MCF 10A (cell line): ENCODE data around the gene ADGRL2. TPM values are rescaled to one million over a fixed set of nuclear protein-coding genes. Genes with fewer than 3 reads are reported as not detected.

ENCODE experiments used
- BruUV-seq: library from RNA; stranded (reverse); fragments of 400-500 nt; replicated peaks from 2 replicates; lab custom pipeline; 2021; lab: Mats Ljungman, UMichigan
- CTCF ChIA-PET: fragments of 300-600 bp; sonication (Branson Sonifier 250); formaldehyde crosslinking; extraction: SDS; loops from one replicate; lab custom pipeline; 2021; ENCODE audit warnings: antibody characterized with exemption, inconsistent platforms; lab: Yijun Ruan, JAX
- POLR2A ChIA-PET: fragments of 300-600, 350-650 bp; sonication (Branson Sonifier 250); formaldehyde crosslinking; extraction: SDS; loops from one replicate; lab custom pipeline; 2020; ENCODE audit warnings: antibody characterized with exemption, inconsistent platforms; lab: Yijun Ruan, JAX
- DNase-seq: peaks from one replicate; pipeline ENCODE4 v3.0.0-alpha.2; 2018; ENCODE audit not compliant: unreplicated experiment
- H3K27ac Mint-ChIP-seq: one replicate; pipeline ENCODE4 v1.8.0; 2022; ENCODE audit warnings: mild to moderate bottlenecking, low read depth, mixed read lengths; ENCODE audit not compliant: unreplicated experiment
- H3K27me3 Mint-ChIP-seq: one replicate; pipeline ENCODE4 v1.8.0; 2022; ENCODE audit warnings: mixed read lengths; ENCODE audit not compliant: insufficient read depth, unreplicated experiment
- H3K36me3 Mint-ChIP-seq: one replicate; pipeline ENCODE4 v1.8.0; 2022; ENCODE audit warnings: mild to moderate bottlenecking, moderate library complexity, mixed read lengths; ENCODE audit not compliant: insufficient read depth, unreplicated experiment
- H3K4me1 Mint-ChIP-seq: one replicate; pipeline ENCODE4 v1.8.0; 2022; ENCODE audit warnings: mixed read lengths; ENCODE audit not compliant: insufficient read depth, unreplicated experiment
- H3K4me3 Mint-ChIP-seq: one replicate; pipeline ENCODE4 v1.8.0; 2022; ENCODE audit warnings: mild to moderate bottlenecking, moderate library complexity, mixed read lengths; ENCODE audit not compliant: unreplicated experiment
- H3K9me3 Mint-ChIP-seq: one replicate; pipeline ENCODE4 v1.8.0; 2022; ENCODE audit warnings: mixed read lengths; ENCODE audit not compliant: unreplicated experiment
- CTCF ChIP-seq: fragments of 200-600 bp; IDR thresholded peaks from one replicate; pipeline ENCODE4 v1.8.0; 2022; ENCODE audit warnings: antibody characterized with exemption, mild to moderate bottlenecking; ENCODE audit not compliant: unreplicated experiment
- intact Hi-C: fragments of 100-400 bp; cut with micrococcal nuclease; formaldehyde crosslinking; loops from 2 replicates; pipeline ENCODE4 v1.14.1; 2022
- total RNA-seq: library from RNA; stranded (reverse); gene quantifications from 2 replicates; pipeline ENCODE4 v1.2.3, GENCODE V29; 2022

The ADGRL2 gene
- total RNA-seq, 1 experiment from 2014 or later: 3.0 TPM

- TF ChIP-seq CTCF: no peak
- Mint-ChIP-seq H3K4me3 (no peak overlapping the region), H3K4me1 (peaks cover 5% of the 10 kb centered on the region), H3K27ac (no peak overlapping the region), H3K27me3 (no peaks in the 10 kb centered on the region), H3K9me3 (no peaks in the 10 kb centered on the region), H3K36me3 (no peaks in the 10 kb centered on the region)
- BruUV-seq: no TSS peak
- no peak for DNase-seq
- ChIA-PET POLR2A (interaction anchor here (1.8 kb wide), 1 partner anchor 36 kb away, joined by 5 read pairs; the partner anchor contains the start of gene ADGRL2), CTCF (interaction anchor here (0.6 kb wide), 1 partner anchor 165 kb away, joined by 4 read pairs; no protein-coding TSS in a partner anchor)
- intact Hi-C loops: no loop called here
These were observed 35.4 kb downstream of the ADGRL2 start for GRCh38 chr1:81836007-81836626.

- H3K4me3 Mint-ChIP-seq: no peak overlapping the region
- POLR2A ChIA-PET: interaction anchor here (1.0 kb wide), 1 partner anchor 10 kb away, joined by 6 read pairs; no protein-coding TSS in a partner anchor
- DNase-seq: no peak
- no peaks in the 10 kb centered on the region for H3K27me3 Mint-ChIP-seq
- H3K27ac Mint-ChIP-seq: no peak overlapping the region
- H3K4me1 Mint-ChIP-seq: peaks cover 5% of the 10 kb centered on the region
- H3K9me3 Mint-ChIP-seq: no peaks in the 10 kb centered on the region
- no peaks in the 10 kb centered on the region for H3K36me3 Mint-ChIP-seq
- TF ChIP-seq CTCF: no peak
- intact Hi-C loops: no loop called here
- no TSS peak for BruUV-seq
- CTCF ChIA-PET: interaction anchor here (0.6 kb wide), 1 partner anchor 1677 kb away, joined by 3 read pairs; no protein-coding TSS in a partner anchor
These were observed 38.0 kb downstream of the ADGRL2 start for GRCh38 chr1:81838600-81839218.

- intact Hi-C loops: no loop called here
- no peaks in the 10 kb centered on the region for H3K36me3 Mint-ChIP-seq
- H3K4me3 Mint-ChIP-seq: no peak overlapping the region
- H3K27ac Mint-ChIP-seq: no peak overlapping the region
- TF ChIP-seq CTCF: no peak
- ChIA-PET POLR2A (interaction anchor here (0.6 kb wide), 1 partner anchor 996 kb away, joined by 3 read pairs; no protein-coding TSS in a partner anchor), CTCF (no interaction called here)
- H3K9me3 Mint-ChIP-seq: no peaks in the 10 kb centered on the region
- no peaks in the 10 kb centered on the region for H3K4me1 Mint-ChIP-seq
- no peaks in the 10 kb centered on the region for H3K27me3 Mint-ChIP-seq
- no TSS peak for BruUV-seq
- no peak for DNase-seq
These were observed 40.1 kb downstream of the ADGRL2 start for GRCh38 chr1:81840805-81841204.

- intact Hi-C loops: no loop called here
- Mint-ChIP-seq H3K4me3 (no peak overlapping the region), H3K36me3 (no peaks in the 10 kb centered on the region), H3K27me3 (no peaks in the 10 kb centered on the region), H3K9me3 (no peaks in the 10 kb centered on the region), H3K27ac (no peak overlapping the region), H3K4me1 (no peaks in the 10 kb centered on the region)
- TF ChIP-seq CTCF: no peak
- DNase-seq: no peak
- ChIA-PET POLR2A (no interaction called here), CTCF (interaction anchor here (0.6 kb wide), 1 partner anchor 1833 kb away, joined by 3 read pairs; no protein-coding TSS in a partner anchor)
- BruUV-seq: no TSS peak
These were observed 41.1 kb downstream of the ADGRL2 start for GRCh38 chr1:81841795-81842194.
